Transverse colon (tissue), 4 donors: ENCODE data around the gene TF. TPM values are rescaled to one million over a fixed set of nuclear protein-coding genes. Genes with fewer than 3 reads are reported as not detected.

Experiments
- DNase-seq: peaks from one replicate; pipeline ENCODE4 v3.0.0-alpha.2; 2019
- H3K27ac ChIP-seq, 4 donors: fragments of 200-600 bp; sonication (generic); 2 replicates each; pipeline ENCODE4 v1.5.1; 2016 to 2018; ENCODE audit warnings: inconsistent platforms in 4 of 4
- H3K27me3 ChIP-seq: fragments of 200-600 bp; sonication (generic); 2 replicates; pipeline ENCODE4 v1.5.1; 2017; ENCODE audit warnings: inconsistent platforms
- H3K36me3 ChIP-seq, 4 donors: fragments of 200-600 bp; sonication (generic); 2 replicates each; pipeline ENCODE4 v1.5.1; 2017 to 2019; ENCODE audit warnings: inconsistent platforms in 4 of 4
- H3K4me1 ChIP-seq, 4 donors: fragments of 200-600 bp; sonication (generic); 2 replicates each; pipeline ENCODE4 v1.5.1; 2017 to 2020; ENCODE audit warnings: inconsistent platforms in 4 of 4
- H3K4me3 ChIP-seq, 4 donors: fragments of 200-600 bp; sonication (generic); 1 replicate in 1 of 4; 2 replicates in 3 of 4; pipeline versions ENCODE4 v1.5.1 to v1.6.1; 2017 to 2019; ENCODE audit warnings: inconsistent platforms in 4 of 4
- H3K9me3 ChIP-seq, 2 donors: fragments of 200-600 bp; sonication (generic); 2 replicates each; pipeline ENCODE4 v1.5.1; 2017 to 2019; ENCODE audit warnings: inconsistent platforms in 2 of 2
- EP300 ChIP-seq: sonication (generic); formaldehyde crosslinking; IDR thresholded peaks from one replicate; pipeline ENCODE4 v1.6.1; 2017; ENCODE audit warnings: antibody characterized with exemption, low read depth
- POLR2A ChIP-seq: fragments of 450-650 bp; IDR thresholded peaks from one replicate; pipeline ENCODE4 v1.6.1; 2016; ENCODE audit warnings: antibody characterized with exemption, mild to moderate bottlenecking, moderate library complexity
- POLR2AphosphoS5 ChIP-seq, 3 donors: sonication (generic); formaldehyde crosslinking; IDR thresholded peaks; one replicate each; pipeline ENCODE4 v1.6.1; 2016; ENCODE audit warnings: antibody characterized with exemption in 3 of 3
- WGBS, 2 donors: methylation state at CpG; one replicate each; pipeline ENCODE4 v1.1.5; 2018; ENCODE audit warnings: low coverage in 1 of 2; 5-methylcytosine and 5-hydroxymethylcytosine counted together
- in situ Hi-C, 4 donors: fragments of 200-750 bp; cut with MboI; loops; one replicate each; pipeline versions ENCODE4 v1.15.0 to v1.15.1; 2017; ENCODE audit warnings: low sequenced_read_pairs in 3 of 4, low pct_ligation_motif_present in 1 of 4, low pct_unique_long_range_greater_than_20kb in 1 of 4
- intact Hi-C: fragments of 100-400 bp; cut with DNase I; formaldehyde crosslinking; loops from one replicate; pipeline ENCODE4 v1.15.1; 2023; ENCODE audit warnings: low total_unique reads
- total RNA-seq, 4 donors: library from RNA; depleted of rRNA; stranded (reverse); fragments of >200 nt; gene quantifications; one replicate each; pipeline ENCODE4 v1.1.0, GENCODE V29; 2016
- TF ChIP-seq, protein P1 (sequence below), 5 experiments: fragments of 200-600 bp in 3 of 5; fragments of 450-650 bp in 2 of 5; sonication (generic) in 3 of 5; IDR thresholded peaks; 1 replicate in 2 of 5; 2 replicates in 3 of 5; pipeline ENCODE4 v1.5.1; 2016 to 2017; ENCODE audit warnings: antibody characterized with exemption in 5 of 5, inconsistent platforms in 3 of 5, mild to moderate bottlenecking in 2 of 5, moderate library complexity in 1 of 5

TF gene
- total RNA-seq, 4 donors from 2014 or later: 0.96 to 7.1 (median 1.1) TPM; not detected in 1

DNA sequence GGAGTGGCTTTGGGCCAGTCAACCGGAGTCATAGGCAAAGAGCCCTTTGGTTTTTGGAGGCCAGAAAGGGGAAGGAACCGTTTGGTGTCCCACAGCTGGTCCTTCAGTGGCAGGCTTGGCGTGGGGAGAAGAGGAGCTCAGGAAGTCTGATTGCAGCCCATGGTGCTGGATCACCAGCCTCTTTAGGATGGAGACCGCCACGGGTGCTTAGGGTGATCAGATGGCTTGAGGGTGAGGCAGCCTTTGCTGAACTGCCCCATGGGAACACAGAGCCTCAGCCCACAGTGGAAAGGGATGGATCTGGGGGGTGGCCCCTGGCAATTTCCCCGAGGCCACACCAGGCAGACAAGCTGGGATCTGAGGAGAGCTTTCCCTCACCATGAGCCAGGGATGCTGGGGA, 45.8 kb upstream of the TF start:
- H3K27me3 ChIP-seq: no peaks in the 10 kb centered on the region
- 69% methylated on average over 6 of the region's 6 CpGs; no CpG with 5 or more reads in 1 of the 2 donors for WGBS, 2 donors
- H3K4me1 ChIP-seq: no peaks in the 10 kb centered on the region
- DNase-seq: no peak
- TF ChIP-seq POLR2AphosphoS5 (IDR thresholded peaks at IDR 0.05) (no peak), EP300 (no peak), POLR2A (no peak)
- TF ChIP-seq, protein P1, sequence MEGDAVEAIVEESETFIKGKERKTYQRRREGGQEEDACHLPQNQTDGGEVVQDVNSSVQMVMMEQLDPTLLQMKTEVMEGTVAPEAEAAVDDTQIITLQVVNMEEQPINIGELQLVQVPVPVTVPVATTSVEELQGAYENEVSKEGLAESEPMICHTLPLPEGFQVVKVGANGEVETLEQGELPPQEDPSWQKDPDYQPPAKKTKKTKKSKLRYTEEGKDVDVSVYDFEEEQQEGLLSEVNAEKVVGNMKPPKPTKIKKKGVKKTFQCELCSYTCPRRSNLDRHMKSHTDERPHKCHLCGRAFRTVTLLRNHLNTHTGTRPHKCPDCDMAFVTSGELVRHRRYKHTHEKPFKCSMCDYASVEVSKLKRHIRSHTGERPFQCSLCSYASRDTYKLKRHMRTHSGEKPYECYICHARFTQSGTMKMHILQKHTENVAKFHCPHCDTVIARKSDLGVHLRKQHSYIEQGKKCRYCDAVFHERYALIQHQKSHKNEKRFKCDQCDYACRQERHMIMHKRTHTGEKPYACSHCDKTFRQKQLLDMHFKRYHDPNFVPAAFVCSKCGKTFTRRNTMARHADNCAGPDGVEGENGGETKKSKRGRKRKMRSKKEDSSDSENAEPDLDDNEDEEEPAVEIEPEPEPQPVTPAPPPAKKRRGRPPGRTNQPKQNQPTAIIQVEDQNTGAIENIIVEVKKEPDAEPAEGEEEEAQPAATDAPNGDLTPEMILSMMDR (IDR thresholded peaks at IDR 0.05): no peak
- in situ Hi-C loops (no loop called here), intact Hi-C loops (no loop called here)
- no peaks in the 10 kb centered on the region for H3K9me3 ChIP-seq
- no peak overlapping the region for H3K27ac ChIP-seq
- H3K36me3 ChIP-seq: no peaks in the 10 kb centered on the region
- no peak overlapping the region for H3K4me3 ChIP-seq

DNA sequence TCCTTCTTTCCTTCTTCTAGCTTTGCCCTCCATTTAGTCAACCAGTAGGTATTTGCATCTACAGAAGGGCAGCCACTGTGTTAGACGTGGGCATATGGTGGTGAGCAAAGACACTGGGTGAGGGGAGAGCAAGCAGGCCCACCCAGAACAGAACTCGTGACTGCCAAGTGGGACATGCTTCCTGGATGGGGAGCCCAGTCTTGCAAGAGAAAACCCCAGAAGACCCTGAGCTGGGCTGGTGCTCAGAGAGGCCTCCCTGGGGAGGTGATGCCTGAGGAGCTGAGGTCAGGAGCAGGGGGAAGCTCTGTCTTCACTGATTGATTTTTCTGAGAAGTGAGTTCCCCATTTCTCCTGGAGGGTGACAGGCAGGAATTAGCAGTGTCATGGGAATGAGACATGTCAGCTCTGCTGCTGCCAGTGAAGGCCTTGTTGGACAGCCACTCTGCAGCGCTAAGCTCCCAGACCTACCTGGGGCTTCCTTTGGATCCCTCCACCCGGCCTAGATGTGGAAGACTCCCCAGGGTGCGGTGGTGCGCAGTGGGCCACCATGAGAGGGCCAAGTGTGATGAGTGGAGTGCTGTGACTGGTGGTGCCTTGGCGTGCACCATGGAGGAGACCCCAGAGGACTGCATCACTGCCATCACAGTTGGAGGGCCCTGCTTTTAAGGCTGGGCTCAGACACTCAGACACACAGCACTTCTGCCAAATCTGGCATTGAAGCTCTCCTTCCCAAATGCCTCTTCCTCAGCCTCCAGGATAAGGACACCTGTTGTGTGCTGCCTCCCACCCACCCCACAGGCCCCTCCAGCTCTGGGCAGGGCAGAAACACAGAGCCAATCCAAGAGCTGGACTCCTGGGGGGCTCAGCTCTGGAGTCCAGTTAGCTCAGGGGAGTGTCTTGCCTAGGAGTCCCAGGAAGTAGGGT, 44.5 kb upstream of the TF start:
- Histone ChIP-seq H3K4me3 (no peak overlapping the region), H3K4me1 (no peaks in the 10 kb centered on the region), H3K27ac (no peak overlapping the region), H3K27me3 (no peaks in the 10 kb centered on the region), H3K36me3 (no peaks in the 10 kb centered on the region), H3K9me3 (no peaks in the 10 kb centered on the region)
- intact Hi-C loops: no loop called here
- DNase-seq: no peak
- 67 to 85% methylated on average over 1 to 7 of the region's 7 CpGs for WGBS, 2 donors
- no peak for TF ChIP-seq POLR2AphosphoS5 (IDR thresholded peaks at IDR 0.05)
- in situ Hi-C loops: no loop called here

DNA sequence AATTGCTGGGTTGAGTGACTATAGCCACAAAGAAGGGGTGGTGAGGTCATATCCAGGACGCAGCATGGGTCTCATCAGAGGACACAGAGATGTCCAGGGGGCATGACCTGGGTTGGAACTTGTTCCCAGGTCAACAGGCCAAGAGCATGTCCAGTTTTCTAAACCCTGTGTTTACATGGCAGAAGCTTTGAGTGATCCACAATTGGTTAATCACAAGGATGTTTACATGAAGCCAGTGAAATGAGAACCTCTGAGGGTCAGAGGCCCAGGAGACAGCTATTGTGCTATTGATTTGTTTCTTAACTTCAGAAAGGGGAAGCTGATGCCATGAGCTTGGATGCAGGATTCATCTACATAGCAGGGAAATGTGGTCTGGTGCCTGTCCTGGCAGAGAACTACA, 42.3 kb upstream of the TF start:
- TF ChIP-seq POLR2AphosphoS5 (IDR thresholded peaks at IDR 0.05) (no peak), POLR2A (no peak), EP300 (no peak)
- TF ChIP-seq, protein P1 (IDR thresholded peaks at IDR 0.05): no peak
- H3K9me3 ChIP-seq: no peaks in the 10 kb centered on the region
- in situ Hi-C loops: no loop called here
- no peak overlapping the region for H3K4me3 ChIP-seq
- WGBS, 2 donors: 33% methylated on average over 1 of the region's 1 CpG; no CpG with 5 or more reads in 1 of the 2 donors
- no peaks in the 10 kb centered on the region for H3K4me1 ChIP-seq
- no peaks in the 10 kb centered on the region for H3K36me3 ChIP-seq
- no peak overlapping the region for H3K27ac ChIP-seq
- no peaks in the 10 kb centered on the region for H3K27me3 ChIP-seq
- no peak for DNase-seq
- intact Hi-C loops: no loop called here

DNA sequence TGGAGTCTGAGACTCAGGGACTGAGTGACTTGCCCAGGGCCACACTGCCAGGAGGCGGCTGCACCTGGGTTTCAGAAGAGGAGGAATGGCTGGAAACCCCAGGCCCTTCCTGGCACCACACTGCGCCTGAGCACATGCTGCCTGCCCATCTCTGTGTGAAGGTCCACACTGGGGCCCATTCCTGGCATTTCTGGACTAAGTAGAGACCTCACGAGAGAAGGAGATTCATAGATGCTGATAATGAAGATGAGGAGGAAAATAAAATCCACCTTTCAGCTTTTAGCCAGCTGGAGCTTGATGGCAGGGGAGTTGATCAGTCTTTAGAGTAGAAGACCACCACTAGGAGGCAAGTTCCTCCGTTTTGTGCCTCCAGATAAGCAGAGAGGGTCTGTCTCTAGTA, 40.2 kb upstream of the TF start:
- DNase-seq: no peak

More for the DNA sequence above, 40.2 kb upstream of the TF start:
- no peak for TF ChIP-seq EP300
- TF ChIP-seq, protein P1 (IDR thresholded peaks at IDR 0.05): no peak
- no peak for TF ChIP-seq POLR2AphosphoS5 (IDR thresholded peaks at IDR 0.05)
- TF ChIP-seq POLR2A: no peak
- Histone ChIP-seq H3K27me3 (no peaks in the 10 kb centered on the region), H3K4me3 (no peak overlapping the region), H3K9me3 (no peaks in the 10 kb centered on the region), H3K27ac (no peak overlapping the region), H3K4me1 (no peaks in the 10 kb centered on the region), H3K36me3 (no peaks in the 10 kb centered on the region)
- intact Hi-C loops: no loop called here
- in situ Hi-C loops: no loop called here
- 75% methylated on average over 4 of the region's 4 CpGs; no CpG with 5 or more reads in 1 of the 2 donors for WGBS, 2 donors
